Activated naive CD4-positive, alpha-beta T cell treated with anti-CD3 and anti-CD28 coated beads, Interleukin-2, amount 10 ng/mL, durations not matched to agents 7 days and 5 days (primary cell): Measurements from ENCODE around the gene EXOSC2.
A peak's percentile ranks its signal among the peaks of the same experiment; 100 is the strongest.

Experiments used
- CTCF ChIA-PET: fragments of 350-600 bp; sonication (Branson Sonifier 250); formaldehyde crosslinking; loops from one replicate; lab custom pipeline; 2021; ENCODE audit warnings: antibody characterized with exemption; lab: Charles Lee
- DNase-seq: peaks from one replicate; pipeline ENCODE4 v3.0.0-alpha.2; 2020
- H3K27ac Mint-ChIP-seq: one replicate; pipeline ENCODE4 v1.8.0; 2021; ENCODE audit warnings: mild to moderate bottlenecking, moderate library complexity, mixed read lengths
- H3K27me3 Mint-ChIP-seq: one replicate; pipeline ENCODE4 v1.8.0; 2021; ENCODE audit warnings: mild to moderate bottlenecking, mixed read lengths
- H3K36me3 Mint-ChIP-seq: one replicate; pipeline ENCODE4 v1.8.0; 2021; ENCODE audit warnings: mixed read lengths
- H3K4me1 Mint-ChIP-seq: one replicate; pipeline ENCODE4 v1.8.0; 2021; ENCODE audit warnings: mixed read lengths
- H3K4me3 Mint-ChIP-seq: one replicate; pipeline ENCODE4 v1.8.0; 2021; ENCODE audit warnings: mild to moderate bottlenecking, moderate library complexity, mixed read lengths
- H3K9me3 Mint-ChIP-seq: one replicate; pipeline ENCODE4 v1.8.0; 2021; ENCODE audit warnings: mixed read lengths

EXOSC2 gene

DNA sequence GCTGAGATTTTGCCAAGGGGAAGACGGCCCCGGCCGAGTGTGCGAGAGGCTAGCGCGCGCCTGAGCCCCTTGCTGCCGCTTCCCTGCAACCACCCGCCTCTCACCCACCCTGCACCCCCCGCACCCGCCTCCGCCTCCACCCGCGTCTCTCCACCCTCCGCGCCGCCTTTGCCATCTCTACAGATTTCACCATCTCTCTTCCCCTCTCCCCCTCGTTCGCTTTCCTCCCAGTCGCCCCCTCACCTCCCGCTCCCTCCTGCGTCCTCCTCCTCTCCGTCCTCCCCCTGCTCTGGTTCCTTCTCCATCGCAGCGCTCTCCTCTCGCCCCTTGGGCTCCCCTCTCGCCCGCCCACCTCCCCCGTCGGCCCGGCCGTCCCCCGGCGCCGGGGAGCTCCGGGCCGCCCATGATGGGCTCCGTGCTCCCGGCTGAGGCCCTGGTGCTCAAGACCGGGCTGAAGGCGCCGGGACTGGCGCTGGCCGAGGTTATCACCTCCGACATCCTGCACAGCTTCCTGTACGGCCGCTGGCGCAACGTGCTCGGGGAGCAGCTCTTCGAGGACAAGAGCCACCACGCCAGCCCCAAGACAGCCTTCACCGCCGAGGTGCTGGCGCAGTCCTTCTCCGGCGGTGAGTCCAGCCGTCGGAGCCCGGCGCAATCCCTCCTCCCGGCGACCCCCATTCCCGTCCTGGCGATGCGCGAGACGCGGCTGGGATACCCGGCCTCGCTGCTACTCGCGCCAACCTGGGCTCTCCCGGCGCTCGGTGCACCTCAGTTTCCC, 29.1 kb upstream of the EXOSC2 start, which contains the start of gene PRDM12:
TSS of gene PRDM12 (plus strand) at position 344 of the 778 bp plus-strand sequence. CDS start at position 404, 60 bp downstream.
- H3K4me3 Mint-ChIP-seq, result no peak within 1 kb of the TSS
- DNase-seq, result no peak
- peaks cover 97% of the 10 kb centered on the region for H3K27me3 Mint-ChIP-seq
- CTCF ChIA-PET, result no interaction called here
- H3K36me3 Mint-ChIP-seq, result no peaks in the 10 kb centered on the region
- no peaks in the 10 kb centered on the region for H3K9me3 Mint-ChIP-seq
- H3K4me1 Mint-ChIP-seq, result peaks cover 14% of the 10 kb centered on the region
- peak within 1 kb of the TSS; percentile 55 for H3K27ac Mint-ChIP-seq

GRCh38 chr9:130665029-130665430, 28.6 kb upstream of the EXOSC2 start:
- Mint-ChIP-seq H3K4me1 (peaks cover 11% of the 10 kb centered on the region), H3K27me3 (peaks cover 96% of the 10 kb centered on the region), H3K4me3 (no peak overlapping the region), H3K36me3 (no peaks in the 10 kb centered on the region), H3K9me3 (no peaks in the 10 kb centered on the region), H3K27ac (no peak overlapping the region)
- CTCF ChIA-PET, result no interaction called here
- DNase-seq, result no peak

DNA sequence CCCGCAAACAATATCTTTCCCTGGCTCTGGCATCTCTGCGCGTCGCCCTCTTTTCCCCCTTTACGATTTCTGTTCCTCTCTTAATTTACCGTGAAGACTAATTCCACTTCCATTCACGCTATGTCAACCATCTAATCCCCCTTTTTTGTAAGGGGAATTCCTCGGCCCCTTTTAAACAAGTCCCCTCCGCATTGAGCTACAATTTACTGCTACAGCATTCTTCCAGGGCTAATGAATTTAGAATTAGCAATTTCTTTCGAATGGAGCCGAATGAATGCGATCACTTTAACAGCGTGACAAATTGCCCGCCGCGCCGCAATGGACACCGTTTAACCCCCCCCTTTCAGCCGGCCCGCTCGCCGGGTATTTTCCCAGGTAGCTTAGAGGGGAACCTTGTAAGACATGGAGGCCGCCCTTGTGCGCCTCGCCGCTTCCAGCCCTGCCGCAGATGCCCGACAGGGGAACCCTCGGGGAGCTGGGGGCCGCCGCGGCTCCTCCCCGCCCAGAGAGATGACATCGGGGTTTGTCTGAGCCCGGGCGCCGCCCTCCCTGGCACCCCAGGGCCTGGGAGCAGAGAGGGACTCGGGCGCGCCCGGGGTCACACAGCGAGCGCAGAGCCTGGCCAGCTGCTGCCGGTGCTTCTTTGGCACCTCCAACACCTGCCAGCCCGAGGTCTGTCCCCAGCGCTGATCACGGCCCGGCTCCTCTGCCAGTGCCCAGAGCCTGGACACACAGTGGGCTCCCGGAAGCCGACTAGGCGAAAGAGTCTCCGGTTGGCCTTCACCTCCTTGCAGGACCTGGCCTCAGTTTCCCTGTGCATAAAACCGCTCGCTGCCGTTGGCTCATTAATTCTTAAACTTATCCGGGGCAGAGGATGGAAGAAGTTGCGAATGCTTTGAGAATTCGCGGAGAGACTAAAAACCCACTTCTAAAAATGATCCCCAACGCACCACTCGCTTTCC, 27.9 kb upstream of the EXOSC2 start:
- CTCF ChIA-PET, result no interaction called here
- Mint-ChIP-seq H3K36me3 (no peaks in the 10 kb centered on the region), H3K4me3 (no peak overlapping the region)

DNA sequence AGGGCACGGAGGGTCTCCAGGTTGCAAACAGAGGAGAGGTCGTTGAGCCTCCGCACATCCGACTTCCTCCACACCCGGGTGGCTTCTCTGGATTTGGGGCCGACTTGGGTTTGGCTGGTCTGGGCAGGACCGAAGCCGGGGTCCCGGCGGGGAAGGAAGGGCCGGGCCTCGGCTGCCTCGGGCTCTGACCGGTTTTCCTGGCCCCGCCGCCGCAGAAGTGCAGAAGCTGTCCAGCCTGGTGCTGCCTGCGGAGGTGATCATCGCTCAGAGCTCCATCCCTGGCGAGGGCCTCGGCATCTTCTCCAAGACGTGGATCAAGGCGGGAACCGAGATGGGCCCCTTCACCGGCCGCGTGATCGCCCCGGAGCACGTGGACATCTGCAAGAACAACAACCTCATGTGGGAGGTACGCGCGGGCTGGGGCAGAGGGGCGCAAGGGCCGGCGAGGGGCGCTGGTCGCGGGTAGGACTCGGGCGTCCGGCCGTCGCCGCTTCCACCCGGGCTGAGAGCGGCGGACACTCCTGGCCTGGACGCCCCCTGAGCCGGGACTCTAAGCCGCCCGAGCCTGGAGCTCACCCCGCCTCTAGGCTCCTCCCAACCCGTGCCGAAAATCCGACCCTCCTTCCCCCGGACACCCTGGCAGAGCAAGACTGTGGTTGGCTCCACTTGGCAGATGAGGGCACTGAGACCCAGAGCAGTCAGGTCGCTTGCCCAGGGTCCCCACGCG, 27.0 kb upstream of the EXOSC2 start:
- H3K27ac Mint-ChIP-seq, result no peak overlapping the region
- H3K27me3 Mint-ChIP-seq, result peaks cover 92% of the 10 kb centered on the region
- H3K4me1 Mint-ChIP-seq, result peaks cover 11% of the 10 kb centered on the region
- no peak overlapping the region for H3K4me3 Mint-ChIP-seq
- CTCF ChIA-PET, result no interaction called here
- no peaks in the 10 kb centered on the region for H3K9me3 Mint-ChIP-seq
- no peaks in the 10 kb centered on the region for H3K36me3 Mint-ChIP-seq
- DNase-seq, result no peak

More for the DNA sequence above, 27.9 kb upstream of the EXOSC2 start:
- H3K27me3 Mint-ChIP-seq, result peaks cover 96% of the 10 kb centered on the region
- no peak for DNase-seq
- no peaks in the 10 kb centered on the region for H3K9me3 Mint-ChIP-seq
- peaks cover 11% of the 10 kb centered on the region for H3K4me1 Mint-ChIP-seq
- H3K27ac Mint-ChIP-seq, result peak overlapping the region; percentile 55

GRCh38 chr9:130667120-130667435, 26.5 kb upstream of the EXOSC2 start:
- Mint-ChIP-seq H3K36me3 (no peaks in the 10 kb centered on the region), H3K9me3 (no peaks in the 10 kb centered on the region), H3K4me1 (peaks cover 11% of the 10 kb centered on the region), H3K4me3 (no peak overlapping the region), H3K27me3 (peaks cover 87% of the 10 kb centered on the region), H3K27ac (no peak overlapping the region)
- CTCF ChIA-PET, result interaction anchor here (1.6 kb wide), 1 partner anchor 15 kb away, joined by 6 read pairs; no protein-coding TSS in a partner anchor
- DNase-seq, result no peak

DNA sequence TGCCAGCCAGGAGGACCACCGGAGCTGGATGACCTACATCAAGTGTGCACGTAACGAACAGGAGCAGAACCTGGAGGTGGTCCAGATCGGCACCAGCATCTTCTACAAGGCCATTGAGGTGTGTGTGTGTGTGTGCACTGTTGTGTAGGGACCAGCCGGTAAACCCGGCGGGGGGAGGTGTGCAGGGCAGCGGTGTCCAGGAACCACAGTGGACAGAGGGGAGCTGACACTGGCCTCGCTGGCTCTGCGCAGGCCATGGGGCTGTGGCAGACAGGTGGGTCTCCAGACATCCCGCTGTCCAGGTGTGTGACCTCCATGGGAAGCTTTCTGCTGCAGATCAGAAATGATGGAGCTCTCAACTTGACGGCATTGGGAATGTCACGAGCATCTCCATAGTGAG, 25.4 kb upstream of the EXOSC2 start:
- Mint-ChIP-seq H3K4me1 (peaks cover 5% of the 10 kb centered on the region), H3K27ac (no peak overlapping the region), H3K27me3 (peaks cover 86% of the 10 kb centered on the region), H3K9me3 (no peaks in the 10 kb centered on the region), H3K4me3 (no peak overlapping the region), H3K36me3 (no peaks in the 10 kb centered on the region)
- DNase-seq, result no peak
- CTCF ChIA-PET, result interaction anchor here (1.2 to 1.6 kb wide), 2 partner anchors 14 to 16 kb away, joined by 3 to 6 read pairs; no protein-coding TSS in a partner anchor

DNA sequence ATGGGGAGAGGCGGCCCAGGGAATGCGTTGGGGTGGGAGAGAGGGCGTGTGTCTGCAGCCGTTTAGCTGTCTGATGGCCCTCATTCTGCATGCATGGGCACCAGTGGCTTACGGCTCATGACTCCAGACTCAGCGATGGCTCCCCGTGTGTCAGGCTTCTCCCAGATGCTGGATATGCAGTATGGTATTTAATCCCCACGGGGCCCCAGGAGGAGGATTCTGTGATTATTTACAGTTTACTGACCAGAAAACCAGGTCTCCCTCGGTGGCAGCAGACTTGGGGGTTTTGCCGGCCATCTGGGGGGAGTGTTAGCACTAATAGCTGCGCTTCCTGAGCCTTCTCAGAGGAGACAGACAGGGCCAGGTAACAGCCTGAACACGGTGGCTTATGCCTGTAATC, 24.9 kb upstream of the EXOSC2 start:
- Mint-ChIP-seq H3K36me3 (no peaks in the 10 kb centered on the region), H3K4me1 (peaks cover 5% of the 10 kb centered on the region), H3K9me3 (no peaks in the 10 kb centered on the region), H3K27ac (no peak overlapping the region), H3K4me3 (no peak overlapping the region), H3K27me3 (peaks cover 84% of the 10 kb centered on the region)
- DNase-seq, result no peak
- CTCF ChIA-PET, result interaction anchor here (1.2 to 1.6 kb wide), 2 partner anchors 14 to 16 kb away, joined by 3 to 6 read pairs; no protein-coding TSS in a partner anchor

DNA sequence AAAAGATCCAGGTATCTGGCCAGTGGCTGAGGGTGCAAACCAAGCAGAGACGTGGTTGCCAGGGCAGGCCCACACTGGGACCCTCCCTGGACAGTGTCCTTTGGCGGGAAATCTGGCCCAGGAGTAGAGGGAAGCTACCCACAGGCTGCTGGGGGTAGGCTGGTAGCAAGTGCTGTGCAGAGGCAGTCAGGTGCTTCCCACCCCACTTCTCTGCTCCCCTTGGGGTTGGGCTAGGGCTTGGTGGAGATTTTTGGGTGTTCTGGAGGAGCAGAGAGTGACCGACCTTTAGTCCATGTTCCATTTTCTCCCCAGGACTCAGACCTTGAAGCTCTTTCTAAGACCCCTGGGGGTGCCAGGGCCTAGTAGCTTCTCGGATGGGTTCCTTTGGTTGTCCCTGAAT, 23.6 kb upstream of the EXOSC2 start:
- no peak overlapping the region for H3K4me3 Mint-ChIP-seq
- CTCF ChIA-PET, result interaction anchor here (0.9 to 1.1 kb wide), 3 partner anchors 12 to 31 kb away, joined by 3 to 4 read pairs (median 3); no protein-coding TSS in a partner anchor
- no peak overlapping the region for H3K27ac Mint-ChIP-seq
- no peaks in the 10 kb centered on the region for H3K36me3 Mint-ChIP-seq
- peaks cover 5% of the 10 kb centered on the region for H3K4me1 Mint-ChIP-seq
- H3K27me3 Mint-ChIP-seq, result peaks cover 71% of the 10 kb centered on the region
- no peaks in the 10 kb centered on the region for H3K9me3 Mint-ChIP-seq
- DNase-seq, result no peak

DNA sequence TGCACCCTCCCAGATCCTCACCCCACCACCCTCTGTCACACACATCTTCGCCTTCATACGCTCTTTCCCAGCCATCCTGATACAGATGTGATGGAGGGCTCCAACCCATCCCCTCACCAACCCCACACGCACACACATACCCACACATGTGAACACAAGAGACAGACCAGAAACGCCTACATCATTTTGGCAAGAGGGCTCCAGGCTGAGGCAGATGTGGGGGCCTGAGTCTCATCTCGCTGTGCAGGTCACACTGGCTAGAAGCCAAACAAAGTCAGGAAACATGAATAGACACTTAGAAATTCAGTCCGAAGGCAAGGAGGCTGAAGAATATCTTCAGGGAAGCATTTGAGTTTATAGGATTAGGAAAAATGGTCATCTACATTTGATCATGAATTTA, 22.9 kb upstream of the EXOSC2 start:
- H3K9me3 Mint-ChIP-seq, result no peaks in the 10 kb centered on the region
- no peak for DNase-seq
- CTCF ChIA-PET, result interaction anchor here (0.9 to 1.0 kb wide), 2 partner anchors 13 to 30 kb away, joined by 3 read pairs; no protein-coding TSS in a partner anchor
- H3K4me3 Mint-ChIP-seq, result no peak overlapping the region
- H3K4me1 Mint-ChIP-seq, result peaks cover under 1% of the 10 kb centered on the region
- H3K27me3 Mint-ChIP-seq, result peaks cover 69% of the 10 kb centered on the region
- H3K27ac Mint-ChIP-seq, result no peak overlapping the region
- no peaks in the 10 kb centered on the region for H3K36me3 Mint-ChIP-seq

DNA sequence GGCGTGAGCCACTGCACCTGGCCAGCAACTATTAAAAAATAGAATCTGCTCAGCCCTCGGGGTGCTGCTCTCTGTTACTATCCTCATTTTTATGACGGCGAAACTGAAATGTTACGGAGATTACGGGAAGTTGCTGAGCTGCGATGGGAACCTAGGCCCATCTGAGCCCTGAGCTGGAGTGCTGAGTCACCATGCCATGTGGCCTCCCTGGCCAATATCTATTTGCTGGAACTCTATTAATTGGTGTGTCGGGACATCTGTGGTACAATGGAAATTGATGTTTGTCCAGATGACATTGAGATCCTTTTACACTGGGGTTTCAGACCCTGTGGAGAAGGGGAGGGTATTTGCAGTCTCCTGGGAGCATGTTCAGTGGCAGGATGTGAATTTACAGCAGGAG, 21.1 kb upstream of the EXOSC2 start:
- peaks cover 61% of the 10 kb centered on the region for H3K27me3 Mint-ChIP-seq
- H3K9me3 Mint-ChIP-seq, result no peaks in the 10 kb centered on the region
- no peak overlapping the region for H3K27ac Mint-ChIP-seq
- no peaks in the 10 kb centered on the region for H3K4me1 Mint-ChIP-seq
- DNase-seq, result no peak
- H3K36me3 Mint-ChIP-seq, result no peaks in the 10 kb centered on the region
- H3K4me3 Mint-ChIP-seq, result no peak overlapping the region
- CTCF ChIA-PET, result interaction anchor here (1.0 kb wide), 1 partner anchor 12 kb away, joined by 3 read pairs; no protein-coding TSS in a partner anchor

DNA sequence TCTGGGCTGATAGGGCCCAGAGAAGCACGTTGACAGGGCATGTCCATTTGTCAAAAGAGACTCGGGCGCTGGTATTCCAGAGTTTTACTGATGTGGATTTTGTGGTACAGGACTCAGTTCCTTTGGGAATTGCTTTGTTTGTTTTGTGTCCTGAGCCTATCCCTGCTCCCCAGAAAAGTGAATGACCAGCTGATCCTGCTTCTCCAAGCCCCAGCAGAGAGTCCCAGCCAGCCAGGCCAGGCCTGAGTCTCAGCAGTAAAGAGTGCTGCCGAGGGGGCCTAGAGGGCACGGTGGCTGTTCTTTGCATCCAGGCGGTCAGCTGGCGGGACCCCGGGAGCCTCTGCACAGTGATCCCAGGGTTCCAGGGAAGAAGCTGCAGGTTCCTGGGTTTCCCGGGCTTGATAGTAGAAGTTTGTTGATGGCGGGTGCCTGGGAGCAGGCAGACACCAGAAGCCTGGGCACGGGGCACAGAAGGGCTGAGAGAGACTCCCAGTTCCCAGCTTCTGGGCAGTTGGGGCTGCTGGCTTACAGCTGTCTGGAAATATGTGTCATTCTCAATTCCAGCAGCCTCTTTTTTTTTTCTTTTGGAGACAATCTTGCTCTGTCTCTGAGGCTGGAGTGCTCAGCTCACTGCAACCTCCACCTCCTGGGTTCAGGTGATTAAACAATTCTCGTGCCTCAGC, 20.5 kb upstream of the EXOSC2 start:
- Mint-ChIP-seq H3K27ac (no peak overlapping the region), H3K4me1 (no peaks in the 10 kb centered on the region), H3K36me3 (no peaks in the 10 kb centered on the region), H3K9me3 (no peaks in the 10 kb centered on the region), H3K4me3 (no peak overlapping the region), H3K27me3 (peaks cover 61% of the 10 kb centered on the region)
- DNase-seq, result no peak
- CTCF ChIA-PET, result interaction anchor here (1.0 kb wide), 1 partner anchor 11 kb away, joined by 3 read pairs; no protein-coding TSS in a partner anchor

DNA sequence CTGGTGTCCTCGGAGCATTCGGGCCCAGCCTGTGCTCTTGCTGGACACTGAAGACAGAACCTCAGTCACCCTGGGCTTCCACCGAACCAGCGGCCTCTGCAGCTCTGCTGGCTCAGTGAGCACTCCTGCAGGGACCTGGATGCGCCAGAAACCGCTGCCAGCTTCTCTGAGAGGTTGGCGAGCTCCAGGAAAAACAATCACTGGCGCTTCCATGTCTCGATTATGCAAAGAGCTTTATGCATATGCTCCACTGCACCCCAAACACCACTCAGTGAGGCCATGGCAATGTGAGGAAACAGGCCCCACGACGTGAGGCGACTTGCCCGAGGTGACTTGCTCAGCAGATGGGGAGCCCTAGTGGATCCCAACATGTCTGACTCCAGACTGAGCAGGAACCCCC, 18.2 kb upstream of the EXOSC2 start:
- no peaks in the 10 kb centered on the region for H3K36me3 Mint-ChIP-seq
- no peak for DNase-seq
- H3K27me3 Mint-ChIP-seq, result peaks cover 64% of the 10 kb centered on the region
- no peak overlapping the region for H3K4me3 Mint-ChIP-seq
- no peaks in the 10 kb centered on the region for H3K4me1 Mint-ChIP-seq
- H3K9me3 Mint-ChIP-seq, result no peaks in the 10 kb centered on the region
- no peak overlapping the region for H3K27ac Mint-ChIP-seq
- CTCF ChIA-PET, result no interaction called here

GRCh38 chr9:130677252-130677651, 16.3 kb upstream of the EXOSC2 start:
- Mint-ChIP-seq H3K9me3 (no peaks in the 10 kb centered on the region), H3K4me1 (peaks cover 3% of the 10 kb centered on the region), H3K27ac (no peak overlapping the region), H3K4me3 (no peak overlapping the region), H3K27me3 (peaks cover 71% of the 10 kb centered on the region), H3K36me3 (no peaks in the 10 kb centered on the region)
- DNase-seq, result no peak
- CTCF ChIA-PET, result no interaction called here
